Kidney (tissue), 2 donors: ENCODE measurements around the gene GLYATL3. TPM values are rescaled to one million over a fixed set of nuclear protein-coding genes. Genes with fewer than 3 reads are reported as not detected.

Experiments used
- polyA plus RNA-seq: library from polyadenylated mRNA; stranded (reverse); fragments of 350-450 nt; fragmentation: Illumina TruSeq; extraction: RNeasy Lipid Tissue Mini Kit (QIAGEN cat#74804); gene quantifications from one replicate; pipeline ENCODE4 v1.2.3, GENCODE V29; 2014; ENCODE audit warnings: low read depth, low replicate concordance; ENCODE audit not compliant: insufficient read depth
- total RNA-seq: library from RNA; stranded (reverse); fragmentation: NEBNext Ultra II Directional; extraction: Animal tissue kit (Norgen Biotek cat#: 25700); gene quantifications from one replicate; pipeline ENCODE4 v1.2.1, GENCODE V29; 2021
- donor health status: DM: yes; HTN: yes; CAD: no.

GLYATL3 gene
- total and polyA plus RNA-seq, 2 donors from 2014 or later, result not detected

Other genes with a start within 250 kb of the GLYATL3 start
- gene MMUT, start 36.7 kb upstream of the GLYATL3 start, total RNA-seq, result 26.6 TPM
- gene MMUT, start 36.7 kb upstream of the GLYATL3 start, polyA plus RNA-seq, result 34.8 TPM
- gene CENPQ, start 36.6 kb upstream of the GLYATL3 start, total RNA-seq, result 4.2 TPM
- gene CENPQ, start 36.6 kb upstream of the GLYATL3 start, polyA plus RNA-seq, result 3.9 TPM
- 2.2 TPM for gene C6orf141, start 50.7 kb downstream of the GLYATL3 start, total RNA-seq
- gene C6orf141, start 50.7 kb downstream of the GLYATL3 start, polyA plus RNA-seq, result not detected
- gene RHAG, start 136.9 kb downstream of the GLYATL3 start, total RNA-seq, result not detected
- gene RHAG, start 136.9 kb downstream of the GLYATL3 start, polyA plus RNA-seq, result not detected
- gene CRISP2, start 213.6 kb downstream of the GLYATL3 start, total RNA-seq, result not detected
- 1.5 TPM for gene CRISP2, start 213.6 kb downstream of the GLYATL3 start, polyA plus RNA-seq
- gene CRISP3, start 244.5 kb downstream of the GLYATL3 start, total RNA-seq, result not detected
- not detected for gene CRISP3, start 244.5 kb downstream of the GLYATL3 start, polyA plus RNA-seq